ENCODE measurements around the gene GRIN3B. TPM values are rescaled to one million over a fixed set of nuclear protein-coding genes. Genes with fewer than 3 reads are reported as not detected.

The GRIN3B gene
- total RNA-seq, 1 donor from 2014 or later, result not detected

- no peaks in the 10 kb centered on the region for H3K9me3 ChIP-seq
- H3K4me1 ChIP-seq, result peaks cover 7 to 13% of the 10 kb centered on the region in 2 donors
- H3K4me3 ChIP-seq, result no peak overlapping the region
- intact Hi-C loops (cut with DNase I), result no loop called here
- no peak for DNase-seq (ENCODE audit: low spot score in 2 of 2)
- no peaks in the 10 kb centered on the region for H3K27me3 ChIP-seq
- H3K27ac ChIP-seq, result no peak overlapping the region
- peaks cover 63 to 65% of the 10 kb centered on the region in 2 donors for H3K36me3 ChIP-seq
- no peak for TF ChIP-seq CTCF (IDR thresholded peaks at IDR 0.05)
Observed at GRCh38 chr19:1011831-1012333, 11.7 kb downstream of the GRIN3B start.

GRCh38 chr19:1012334-1012733, 12.1 kb downstream of the GRIN3B start:
- intact Hi-C loops (cut with DNase I), result no loop called here
- H3K36me3 ChIP-seq, result peaks cover 63 to 65% of the 10 kb centered on the region in 2 donors
- H3K27ac ChIP-seq, result no peak overlapping the region
- peaks cover 11 to 17% of the 10 kb centered on the region in 2 donors for H3K4me1 ChIP-seq
- no peak overlapping the region for H3K4me3 ChIP-seq
- no peaks in the 10 kb centered on the region for H3K9me3 ChIP-seq
- no peak for DNase-seq (ENCODE audit: low spot score in 2 of 2)
- no peaks in the 10 kb centered on the region for H3K27me3 ChIP-seq
- TF ChIP-seq CTCF (IDR thresholded peaks at IDR 0.05), result no peak

GRCh38 chr19:1013218-1013617, 13.0 kb downstream of the GRIN3B start:
- intact Hi-C loops (cut with DNase I), result no loop called here
- H3K27ac ChIP-seq, result no peak overlapping the region
- no peak for TF ChIP-seq CTCF (IDR thresholded peaks at IDR 0.05)
- H3K9me3 ChIP-seq, result no peaks in the 10 kb centered on the region
- H3K4me3 ChIP-seq, result no peak overlapping the region
- peaks cover 20 to 23% of the 10 kb centered on the region in 2 donors for H3K4me1 ChIP-seq
- no peak for DNase-seq (ENCODE audit: low spot score in 2 of 2)
- no peaks in the 10 kb centered on the region for H3K27me3 ChIP-seq
- H3K36me3 ChIP-seq, result peaks cover 63 to 65% of the 10 kb centered on the region in 2 donors

GRCh38 chr19:1014161-1015060, 14.2 kb downstream of the GRIN3B start:
- intact Hi-C loops (cut with DNase I), result no loop called here
- TF ChIP-seq CTCF (IDR thresholded peaks at IDR 0.05), result no peak
- Histone ChIP-seq H3K4me1 (peaks cover 27 to 35% of the 10 kb centered on the region in 2 donors), H3K27ac (no peak overlapping the region), H3K4me3 (no peak overlapping the region), H3K27me3 (no peaks in the 10 kb centered on the region), H3K36me3 (peaks cover 55 to 56% of the 10 kb centered on the region in 2 donors), H3K9me3 (no peaks in the 10 kb centered on the region)
- DNase-seq (ENCODE audit: low spot score in 2 of 2), result no peak

- H3K27me3 ChIP-seq, result no peaks in the 10 kb centered on the region
- peaks cover 30 to 39% of the 10 kb centered on the region in 2 donors for H3K4me1 ChIP-seq
- intact Hi-C loops (cut with DNase I), result no loop called here
- DNase-seq (ENCODE audit: low spot score in 2 of 2), result no peak
- H3K27ac ChIP-seq, result no peak overlapping the region
- no peak overlapping the region for H3K4me3 ChIP-seq
- H3K36me3 ChIP-seq, result peaks cover 47 to 48% of the 10 kb centered on the region in 2 donors
- no peak for TF ChIP-seq CTCF (IDR thresholded peaks at IDR 0.05)
- no peaks in the 10 kb centered on the region for H3K9me3 ChIP-seq
Observed at GRCh38 chr19:1015061-1015781, 15.0 kb downstream of the GRIN3B start.

All from ascending aorta (tissue), 2 donors.